Natural killer cell (primary cell): ENCODE results near the gene AADACL4. TPM values are rescaled to one million over a fixed set of nuclear protein-coding genes. Genes with fewer than 3 reads are reported as not detected.

Experiments
- ATAC-seq, 3 donors: fragments of 150-1000 bp in 2 of 3; fragments of 200-7000 bp in 1 of 3; cut with Tn5 transposase; 1 replicate in 1 of 3; 2 replicates in 2 of 3; pipeline ENCODE4 v1.10.0; 2021; ENCODE audit warnings: mild to moderate bottlenecking in 2 of 3, moderate library complexity in 2 of 3
- DNase-seq, 2 donors: peaks; one replicate each; pipeline versions ENCODE4 v3.0.0 to v3.0.0-alpha.2; 2013 to 2021; ENCODE audit warnings: mixed read lengths in 1 of 2
- H3K27ac ChIP-seq: one replicate; pipeline ENCODE4 v1.5.1; 2013; ENCODE audit warnings: mild to moderate bottlenecking, low read length
- H3K27me3 ChIP-seq: one replicate; pipeline ENCODE4 v1.6.1; 2013; ENCODE audit warnings: low read length; ENCODE audit not compliant: control insufficient read depth, insufficient read depth
- H3K36me3 ChIP-seq: one replicate; pipeline ENCODE4 v1.6.1; 2013; ENCODE audit warnings: low read length; ENCODE audit not compliant: control insufficient read depth, insufficient read depth
- H3K4me1 ChIP-seq: one replicate; pipeline ENCODE4 v1.6.1; 2013; ENCODE audit warnings: low read length; ENCODE audit not compliant: control insufficient read depth, insufficient read depth
- H3K4me3 ChIP-seq: one replicate; pipeline ENCODE4 v1.5.1; 2013; ENCODE audit warnings: low read length
- H3K9me3 ChIP-seq: one replicate; pipeline ENCODE4 v1.6.1; 2013; ENCODE audit warnings: low read length; ENCODE audit not compliant: control insufficient read depth, insufficient read depth
- H3K27ac Mint-ChIP-seq, 2 donors: one replicate each; pipeline ENCODE4 v1.8.0; 2022; ENCODE audit warnings: mild to moderate bottlenecking in 2 of 2, mixed read lengths in 2 of 2, moderate library complexity in 1 of 2
- H3K27me3 Mint-ChIP-seq, 2 donors: one replicate each; pipeline ENCODE4 v1.8.0; 2022; ENCODE audit warnings: low read depth in 2 of 2, mixed read lengths in 2 of 2
- H3K36me3 Mint-ChIP-seq: one replicate; pipeline ENCODE4 v1.8.0; 2022; ENCODE audit warnings: mixed read lengths
- H3K4me1 Mint-ChIP-seq, 2 donors: one replicate each; pipeline ENCODE4 v1.8.0; 2022; ENCODE audit warnings: mixed read lengths in 2 of 2
- H3K4me3 Mint-ChIP-seq: one replicate; pipeline ENCODE4 v1.8.0; 2022; ENCODE audit warnings: mild to moderate bottlenecking, moderate library complexity, mixed read lengths
- H3K9me3 Mint-ChIP-seq, 2 donors: one replicate each; pipeline ENCODE4 v1.8.0; 2022; ENCODE audit warnings: mixed read lengths in 2 of 2
- WGBS: methylation state at CpG from one replicate; pipeline ENCODE4 v1.1.7; 2013; ENCODE audit warnings: missing lambda C conversion rate; ENCODE audit not compliant: insufficient coverage; 5-methylcytosine and 5-hydroxymethylcytosine counted together
- intact Hi-C: fragments of 100-400 bp; cut with micrococcal nuclease; formaldehyde crosslinking; loops from one replicate; pipeline ENCODE4 v1.14.2; 2022
- total RNA-seq, 4 donors: library from RNA; stranded (reverse); fragments of 120-200 nt in 1 of 4; gene quantifications; one replicate each; pipeline versions ENCODE4 v1.2.3 to v1.2.4, GENCODE V29; 2013 to 2022
- TF ChIP-seq, protein P1 (sequence below): fragments of 200-600 bp; IDR thresholded peaks from one replicate; pipeline ENCODE4 v1.8.0; 2022; ENCODE audit warnings: antibody characterized with exemption

Gene AADACL4
- total RNA-seq, 3 donors from 2014 or later (not counting 1 experiment from before 2014, with no cell fraction given): not detected

GRCh38 chr1:12631571-12631970 lies 12.3 kb upstream of the AADACL4 start:
- H3K27ac Mint-ChIP-seq: no peak overlapping the region
- H3K9me3 ChIP-seq: no peaks in the 10 kb centered on the region

DNA sequence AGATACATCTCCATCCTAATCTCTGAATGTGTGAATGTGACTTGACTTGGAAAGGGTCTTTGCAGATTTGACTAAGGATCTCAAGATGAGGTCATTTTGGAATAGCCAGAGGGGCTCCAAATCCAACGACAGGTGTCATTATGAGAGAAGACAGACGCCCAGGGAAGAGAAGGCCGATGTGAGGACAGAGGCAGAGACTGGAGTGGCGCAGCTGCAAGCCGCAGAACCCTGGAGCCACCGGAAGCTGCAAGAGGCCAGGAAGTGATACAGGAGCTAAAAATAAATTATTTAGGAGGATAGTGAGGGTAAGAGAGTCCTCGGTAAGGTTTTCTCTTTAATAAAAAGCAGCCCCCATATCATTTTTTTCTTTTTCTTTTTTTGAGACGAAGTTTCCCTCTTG lies 9.7 kb upstream of the AADACL4 start:
- WGBS: 53% methylated on average over 7 of the region's 8 CpGs
- H3K27ac Mint-ChIP-seq: no peak overlapping the region
- H3K36me3 Mint-ChIP-seq: no peaks in the 10 kb centered on the region
- DNase-seq (no peak), ATAC-seq (no peak)
- peaks cover 2 to 4% of the 10 kb centered on the region in 2 donors for H3K9me3 Mint-ChIP-seq
- TF ChIP-seq, protein P1, sequence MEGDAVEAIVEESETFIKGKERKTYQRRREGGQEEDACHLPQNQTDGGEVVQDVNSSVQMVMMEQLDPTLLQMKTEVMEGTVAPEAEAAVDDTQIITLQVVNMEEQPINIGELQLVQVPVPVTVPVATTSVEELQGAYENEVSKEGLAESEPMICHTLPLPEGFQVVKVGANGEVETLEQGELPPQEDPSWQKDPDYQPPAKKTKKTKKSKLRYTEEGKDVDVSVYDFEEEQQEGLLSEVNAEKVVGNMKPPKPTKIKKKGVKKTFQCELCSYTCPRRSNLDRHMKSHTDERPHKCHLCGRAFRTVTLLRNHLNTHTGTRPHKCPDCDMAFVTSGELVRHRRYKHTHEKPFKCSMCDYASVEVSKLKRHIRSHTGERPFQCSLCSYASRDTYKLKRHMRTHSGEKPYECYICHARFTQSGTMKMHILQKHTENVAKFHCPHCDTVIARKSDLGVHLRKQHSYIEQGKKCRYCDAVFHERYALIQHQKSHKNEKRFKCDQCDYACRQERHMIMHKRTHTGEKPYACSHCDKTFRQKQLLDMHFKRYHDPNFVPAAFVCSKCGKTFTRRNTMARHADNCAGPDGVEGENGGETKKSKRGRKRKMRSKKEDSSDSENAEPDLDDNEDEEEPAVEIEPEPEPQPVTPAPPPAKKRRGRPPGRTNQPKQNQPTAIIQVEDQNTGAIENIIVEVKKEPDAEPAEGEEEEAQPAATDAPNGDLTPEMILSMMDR: no peak
- H3K4me3 Mint-ChIP-seq: no peak overlapping the region
- Histone ChIP-seq H3K27ac (no peak overlapping the region), H3K36me3 (no peaks in the 10 kb centered on the region), H3K4me1 (peaks cover 23% of the 10 kb centered on the region), H3K9me3 (peaks cover 2% of the 10 kb centered on the region), H3K4me3 (no peak overlapping the region), H3K27me3 (no peaks in the 10 kb centered on the region)
- peaks cover 0 to 6% of the 10 kb centered on the region in 2 donors for H3K27me3 Mint-ChIP-seq
- intact Hi-C loops: no loop called here
- H3K4me1 Mint-ChIP-seq: peaks cover 18 to 24% of the 10 kb centered on the region in 2 donors

More at GRCh38 chr1:12631571-12631970, 12.3 kb upstream of the AADACL4 start:
- 97% methylated on average over 8 of the region's 8 CpGs for WGBS
- intact Hi-C loops: no loop called here
- ATAC-seq: no peak
- H3K27me3 Mint-ChIP-seq: peaks cover 0 to 6% of the 10 kb centered on the region in 2 donors
- Histone ChIP-seq H3K36me3 (no peaks in the 10 kb centered on the region), H3K27me3 (no peaks in the 10 kb centered on the region), H3K27ac (no peak overlapping the region), H3K4me1 (peaks cover 23% of the 10 kb centered on the region), H3K4me3 (no peak overlapping the region)
- no peaks in the 10 kb centered on the region for H3K36me3 Mint-ChIP-seq
- H3K4me3 Mint-ChIP-seq: no peak overlapping the region
- TF ChIP-seq, protein P1: no peak
- peaks cover 18 to 24% of the 10 kb centered on the region in 2 donors for H3K4me1 Mint-ChIP-seq
- DNase-seq: no peak
- H3K9me3 Mint-ChIP-seq: no peaks in the 10 kb centered on the region

GRCh38 chr1:12634696-12635202 lies 9.1 kb upstream of the AADACL4 start:
- H3K4me1 Mint-ChIP-seq: peaks cover 18 to 24% of the 10 kb centered on the region in 2 donors
- H3K9me3 Mint-ChIP-seq: peaks cover 2 to 6% of the 10 kb centered on the region in 2 donors
- H3K27me3 ChIP-seq: no peaks in the 10 kb centered on the region
- H3K36me3 Mint-ChIP-seq: peaks cover 5% of the 10 kb centered on the region
- no peak overlapping the region for H3K27ac Mint-ChIP-seq
- H3K36me3 ChIP-seq: no peaks in the 10 kb centered on the region
- no peak for ATAC-seq
- H3K4me1 ChIP-seq: peaks cover 23% of the 10 kb centered on the region
- no peak overlapping the region for H3K27ac ChIP-seq
- H3K4me3 Mint-ChIP-seq: no peak overlapping the region
- peaks cover 0 to 4% of the 10 kb centered on the region in 2 donors for H3K27me3 Mint-ChIP-seq
- H3K9me3 ChIP-seq: peaks cover 8% of the 10 kb centered on the region
- WGBS: 90% methylated on average over 18 of the region's 18 CpGs
- intact Hi-C loops: no loop called here
- TF ChIP-seq, protein P1: no peak
- no peak for DNase-seq
- no peak overlapping the region for H3K4me3 ChIP-seq
